K562 (cell line): Measurements from ENCODE around the gene HNRNPH3. TPM values are rescaled to one million over a fixed set of nuclear protein-coding genes. Genes with fewer than 3 reads are reported as not detected.

Experiments used
- ASH1L ChIP-seq: fragments of 450-650 bp; IDR thresholded peaks from 2 replicates; pipeline ENCODE4 v1.6.1; 2018; ENCODE audit warnings: borderline replicate concordance, mild to moderate bottlenecking, low read depth; ENCODE audit not compliant: partially characterized antibody
- ATF7 ChIP-seq: fragments of 450-650 bp; IDR thresholded peaks from 2 replicates; pipeline ENCODE4 v1.7.1; 2014; ENCODE audit warnings: mild to moderate bottlenecking, moderate library complexity
- CCAR2 ChIP-seq: fragments of 200-400 bp; formaldehyde crosslinking; IDR thresholded peaks from 2 replicates; pipeline ENCODE4 v1.6.1; 2017; ENCODE audit warnings: mild to moderate bottlenecking, low read depth, low read length
- EZH2 ChIP-seq: IDR thresholded peaks from 2 replicates; pipeline ENCODE4 v1.6.1; 2012; ENCODE audit warnings: low read depth, mild to moderate bottlenecking, inconsistent platforms, low read length, borderline replicate concordance
- FIP1L1 ChIP-seq: fragments of 200-400 bp; formaldehyde crosslinking; IDR thresholded peaks from 2 replicates; pipeline ENCODE4 v1.6.1; 2018; ENCODE audit warnings: mild to moderate bottlenecking, low read depth, low read length; ENCODE audit not compliant: poor library complexity, severe bottlenecking
- GABPB1 ChIP-seq: sonication (generic); formaldehyde crosslinking; IDR thresholded peaks from 2 replicates; pipeline ENCODE4 v1.8.0; 2022; ENCODE audit warnings: mild to moderate bottlenecking, missing genetic modification reagents
- HDAC2 ChIP-seq: fragments of 450-650 bp; IDR thresholded peaks from 2 replicates; pipeline ENCODE4 v1.6.1; 2016; ENCODE audit warnings: mild to moderate bottlenecking
- HMGXB4 ChIP-seq: sonication (generic); formaldehyde crosslinking; IDR thresholded peaks from 2 replicates; pipeline ENCODE4 v1.8.1; 2023; ENCODE audit warnings: mild to moderate bottlenecking, missing genetic modification reagents
- KLF10 ChIP-seq: fragments of 250-450 bp; sonication (Bioruptor Pico); IDR thresholded peaks from 2 replicates; pipeline ENCODE4 v1.6.1; 2021; ENCODE audit warnings: matching md5 sums
- NR2C1 ChIP-seq, 2 experiments: fragments of 450-650 bp; IDR thresholded peaks; 2 replicates each; pipeline ENCODE4 v1.6.1; 2017; ENCODE audit warnings: mild to moderate bottlenecking in 2 of 2, antibody characterized with exemption in 1 of 2, inconsistent platforms in 1 of 2, missing compliant biosample characterization in 1 of 2, missing genetic modification characterization in 1 of 2
- RAD51 ChIP-seq: fragments of 450-650 bp; IDR thresholded peaks from 2 replicates; pipeline ENCODE4 v1.7.1; 2016; ENCODE audit warnings: low read depth, mild to moderate bottlenecking, borderline replicate concordance
- SIN3A ChIP-seq, 2 experiments: fragments of 150-350 bp in 1 of 2; IDR thresholded peaks; 2 replicates each; pipeline ENCODE4 v1.6.1; 2011 to 2016; ENCODE audit warnings: borderline replicate concordance in 2 of 2, low read depth in 2 of 2, low read length in 2 of 2, mild to moderate bottlenecking in 2 of 2, moderate library complexity in 2 of 2; ENCODE audit not compliant: control insufficient read depth in 1 of 2
- STAG1 ChIP-seq: sonication (generic); formaldehyde crosslinking; IDR thresholded peaks from 2 replicates; pipeline ENCODE4 v1.5.0; 2020; ENCODE audit warnings: missing genetic modification reagents, borderline replicate concordance
- TAF9B ChIP-seq: fragments of 450-650 bp; IDR thresholded peaks from 2 replicates; pipeline ENCODE4 v1.6.1; 2018; ENCODE audit warnings: mild to moderate bottlenecking; ENCODE audit not compliant: partially characterized antibody
- XRCC5 ChIP-seq: fragments of 200-400 bp; formaldehyde crosslinking; IDR thresholded peaks from 2 replicates; pipeline ENCODE4 v1.6.1; 2017; ENCODE audit warnings: low read depth, mild to moderate bottlenecking, low read length
- ZBTB17 ChIP-seq: fragments of 450-650 bp; formaldehyde crosslinking; IDR thresholded peaks from 2 replicates; pipeline ENCODE4 v1.4.0; 2020; ENCODE audit warnings: mild to moderate bottlenecking
- ZNF77 ChIP-seq: fragments of 250-450 bp; sonication (Bioruptor Pico); IDR thresholded peaks from 2 replicates; pipeline ENCODE4 v1.5.0; 2020
- polyA plus RNA-seq, 8 experiments: library from polyadenylated mRNA; depleted of rRNA in 4 of 8; stranded (reverse) in 5 of 8; unstranded in 3 of 8; fragments of >200 nt; fragmentation: Nextera tagmentation in 2 of 8; fragmentation: Illumina TruSeq in 1 of 8; extraction: Ambion mirVana in 2 of 8; extraction: Trizol in 1 of 8; gene quantifications; 2 replicates each; pipeline versions ENCODE4 v1.2.1 to v1.2.3, GENCODE V29; 2011 to 2014; ENCODE audit warnings: inconsistent platforms in 1 of 8, missing spikeins in 1 of 8
- total RNA-seq, 7 experiments: library from RNA; depleted of rRNA in 6 of 7; stranded (reverse); fragments of >200 nt in 6 of 7; fragmentation: Illumina TruSeq in 2 of 7; extraction: Trizol in 2 of 7; gene quantifications; 2 replicates each; pipeline versions ENCODE4 v1.2.1 to v1.2.3, GENCODE V29; 2011 to 2021; ENCODE audit warnings: low replicate concordance in 1 of 7
- TF ChIP-seq, protein P1 (sequence below): fragments of 250-450 bp; sonication (Bioruptor Pico); IDR thresholded peaks from 2 replicates; pipeline ENCODE4 v1.5.0; 2021
- TF ChIP-seq, protein P2 (sequence below): fragments of 250-450 bp; sonication (Bioruptor Pico); IDR thresholded peaks from 2 replicates; pipeline ENCODE4 v1.4.0; 2020; ENCODE audit warnings: mild to moderate bottlenecking, moderate library complexity
- TF ChIP-seq, protein P3 (sequence below): sonication (generic); formaldehyde crosslinking; IDR thresholded peaks from 2 replicates; pipeline ENCODE4 v1.8.1; 2023; ENCODE audit warnings: mild to moderate bottlenecking, missing genetic modification reagents

The HNRNPH3 gene
- total and polyA plus RNA-seq, 9 of the 15 experiments (the other 6 are each of a cell fraction or from before 2014, with no cell fraction given): 52.8 to 562 (median 152) TPM

- TF ChIP-seq FIP1L1 (peak; percentile 93), XRCC5 (no peak; the same call in 1 of the 2 replicates), HDAC2 (peak; percentile 93), SIN3A (IDR thresholded peaks at IDR 0.05; ENCODE audit: borderline replicate concordance in 2 of 2, control insufficient read depth in 1 of 2, low read depth in 2 of 2, low read length in 2 of 2) (peak; percentile 86 to 90; a peak in 3 of 4 replicates), TAF9B (peak; percentile 100), STAG1 (CRISPR knock-in tag) (no peak), ASH1L (no peak), EZH2 (no peak), CCAR2 (no peak), NR2C1 (IDR thresholded peaks at IDR 0.05) (no peak), NR2C1 (tag; IDR thresholded peaks at IDR 0.05) (no peak), HMGXB4 (CRISPR knock-in tag) (peak; percentile 74; the same call in 1 of the 2 replicates), ZBTB17 (CRISPR knock-in tag) (0 out of 2 replicates have a peak, but pooled peaks have one; percentile 53), ATF7 (peak; percentile 91), KLF10 (CRISPR knock-in tag) (no peak), GABPB1 (peak; percentile 73), RAD51 (peak; percentile 81), ZNF77 (CRISPR knock-in tag) (no peak)
- TF ChIP-seq, protein P1, sequence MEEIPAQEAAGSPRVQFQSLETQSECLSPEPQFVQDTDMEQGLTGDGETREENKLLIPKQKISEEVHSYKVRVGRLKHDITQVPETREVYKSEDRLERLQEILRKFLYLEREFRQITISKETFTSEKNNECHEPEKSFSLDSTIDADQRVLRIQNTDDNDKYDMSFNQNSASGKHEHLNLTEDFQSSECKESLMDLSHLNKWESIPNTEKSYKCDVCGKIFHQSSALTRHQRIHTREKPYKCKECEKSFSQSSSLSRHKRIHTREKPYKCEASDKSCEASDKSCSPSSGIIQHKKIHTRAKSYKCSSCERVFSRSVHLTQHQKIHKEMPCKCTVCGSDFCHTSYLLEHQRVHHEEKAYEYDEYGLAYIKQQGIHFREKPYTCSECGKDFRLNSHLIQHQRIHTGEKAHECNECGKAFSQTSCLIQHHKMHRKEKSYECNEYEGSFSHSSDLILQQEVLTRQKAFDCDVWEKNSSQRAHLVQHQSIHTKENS (CRISPR knock-in tag): no peak
- TF ChIP-seq, protein P2, sequence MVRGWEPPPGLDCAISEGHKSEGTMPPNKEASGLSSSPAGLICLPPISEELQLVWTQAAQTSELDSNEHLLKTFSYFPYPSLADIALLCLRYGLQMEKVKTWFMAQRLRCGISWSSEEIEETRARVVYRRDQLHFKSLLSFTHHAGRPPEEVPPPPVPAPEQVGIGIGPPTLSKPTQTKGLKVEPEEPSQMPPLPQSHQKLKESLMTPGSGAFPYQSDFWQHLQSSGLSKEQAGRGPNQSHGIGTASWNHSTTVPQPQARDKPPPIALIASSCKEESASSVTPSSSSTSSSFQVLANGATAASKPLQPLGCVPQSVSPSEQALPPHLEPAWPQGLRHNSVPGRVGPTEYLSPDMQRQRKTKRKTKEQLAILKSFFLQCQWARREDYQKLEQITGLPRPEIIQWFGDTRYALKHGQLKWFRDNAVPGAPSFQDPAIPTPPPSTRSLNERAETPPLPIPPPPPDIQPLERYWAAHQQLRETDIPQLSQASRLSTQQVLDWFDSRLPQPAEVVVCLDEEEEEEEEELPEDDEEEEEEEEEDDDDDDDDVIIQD (CRISPR knock-in tag): 0 out of 2 replicates have a peak, but pooled peaks have one; percentile 73
- TF ChIP-seq, protein P3, sequence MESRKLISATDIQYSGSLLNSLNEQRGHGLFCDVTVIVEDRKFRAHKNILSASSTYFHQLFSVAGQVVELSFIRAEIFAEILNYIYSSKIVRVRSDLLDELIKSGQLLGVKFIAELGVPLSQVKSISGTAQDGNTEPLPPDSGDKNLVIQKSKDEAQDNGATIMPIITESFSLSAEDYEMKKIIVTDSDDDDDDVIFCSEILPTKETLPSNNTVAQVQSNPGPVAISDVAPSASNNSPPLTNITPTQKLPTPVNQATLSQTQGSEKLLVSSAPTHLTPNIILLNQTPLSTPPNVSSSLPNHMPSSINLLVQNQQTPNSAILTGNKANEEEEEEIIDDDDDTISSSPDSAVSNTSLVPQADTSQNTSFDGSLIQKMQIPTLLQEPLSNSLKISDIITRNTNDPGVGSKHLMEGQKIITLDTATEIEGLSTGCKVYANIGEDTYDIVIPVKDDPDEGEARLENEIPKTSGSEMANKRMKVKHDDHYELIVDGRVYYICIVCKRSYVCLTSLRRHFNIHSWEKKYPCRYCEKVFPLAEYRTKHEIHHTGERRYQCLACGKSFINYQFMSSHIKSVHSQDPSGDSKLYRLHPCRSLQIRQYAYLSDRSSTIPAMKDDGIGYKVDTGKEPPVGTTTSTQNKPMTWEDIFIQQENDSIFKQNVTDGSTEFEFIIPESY (CRISPR knock-in tag): peak; percentile 80
These were observed at the start of gene HNRNPH3 (continued) for GRCh38 chr10:68331455-68332258.
